SH-SY5Y (cell line): ENCODE data around the gene TRPV3.

Experiments
- GATA2 ChIP-seq: IDR thresholded peaks from 2 replicates; pipeline ENCODE4 v1.6.1; 2011; ENCODE audit warnings: mild to moderate bottlenecking, low read depth, low read length
- GATA3 ChIP-seq: IDR thresholded peaks from 2 replicates; pipeline ENCODE4 v1.6.1; 2011; ENCODE audit warnings: low read depth, mild to moderate bottlenecking, low read length, moderate library complexity

- no peak for TF ChIP-seq GATA3
- TF ChIP-seq GATA2 = no peak
Measured at GRCh38 chr17:3552916-3553315, 4.7 kb downstream of the TRPV3 start.
